ENCODE data around the gene CDC37L1.
A peak's percentile ranks its signal among the peaks of the same experiment; 100 is the strongest.

GRCh38 chr9:4750023-4750673, 70.8 kb downstream of the CDC37L1 start:
- TF ChIP-seq, protein P1, sequence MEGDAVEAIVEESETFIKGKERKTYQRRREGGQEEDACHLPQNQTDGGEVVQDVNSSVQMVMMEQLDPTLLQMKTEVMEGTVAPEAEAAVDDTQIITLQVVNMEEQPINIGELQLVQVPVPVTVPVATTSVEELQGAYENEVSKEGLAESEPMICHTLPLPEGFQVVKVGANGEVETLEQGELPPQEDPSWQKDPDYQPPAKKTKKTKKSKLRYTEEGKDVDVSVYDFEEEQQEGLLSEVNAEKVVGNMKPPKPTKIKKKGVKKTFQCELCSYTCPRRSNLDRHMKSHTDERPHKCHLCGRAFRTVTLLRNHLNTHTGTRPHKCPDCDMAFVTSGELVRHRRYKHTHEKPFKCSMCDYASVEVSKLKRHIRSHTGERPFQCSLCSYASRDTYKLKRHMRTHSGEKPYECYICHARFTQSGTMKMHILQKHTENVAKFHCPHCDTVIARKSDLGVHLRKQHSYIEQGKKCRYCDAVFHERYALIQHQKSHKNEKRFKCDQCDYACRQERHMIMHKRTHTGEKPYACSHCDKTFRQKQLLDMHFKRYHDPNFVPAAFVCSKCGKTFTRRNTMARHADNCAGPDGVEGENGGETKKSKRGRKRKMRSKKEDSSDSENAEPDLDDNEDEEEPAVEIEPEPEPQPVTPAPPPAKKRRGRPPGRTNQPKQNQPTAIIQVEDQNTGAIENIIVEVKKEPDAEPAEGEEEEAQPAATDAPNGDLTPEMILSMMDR (IDR thresholded peaks at IDR 0.05): peak; percentile 44 to 63 (median 52)
- TF ChIP-seq POLR2A (IDR thresholded peaks at IDR 0.05) (no peak), POLR2AphosphoS5 (IDR thresholded peaks at IDR 0.05) (no peak), EP300 (IDR thresholded peaks at IDR 0.05; ENCODE audit: low read depth) (no peak)

All from transverse colon (tissue), 4 donors.